Heart right ventricle (tissue), 16 donors: ENCODE results near the gene BPHL. TPM values are rescaled to one million over a fixed set of nuclear protein-coding genes. Genes with fewer than 3 reads are reported as not detected.

ENCODE experiments used
- ATAC-seq, 8 donors: fragments of 200-7000 bp; cut with Tn5 transposase; one replicate each; pipeline ENCODE4 v1.9.1; 2020; ENCODE audit warnings: mild to moderate bottlenecking in 8 of 8, moderate library complexity in 8 of 8, moderate number of reproducible peaks in 1 of 8
- DNase-seq, 2 donors: peaks; one replicate each; pipeline ENCODE4 v3.0.0-alpha.2; 2020
- H3K27ac ChIP-seq, 10 donors: fragments of 200-600 bp; sonication (generic) in 2 of 10; one replicate each; pipeline versions ENCODE4 v1.5.0 to v1.8.0; 2020 to 2022; ENCODE audit warnings: mild to moderate bottlenecking in 3 of 10
- H3K27me3 ChIP-seq, 7 donors: fragments of 200-600 bp; one replicate each; pipeline ENCODE4 v1.8.0; 2021 to 2022; ENCODE audit warnings: mild to moderate bottlenecking in 2 of 7
- H3K36me3 ChIP-seq, 9 donors: fragments of 200-600 bp; sonication (generic) in 1 of 9; one replicate each; pipeline versions ENCODE4 v1.5.0 to v1.8.0; 2020 to 2022; ENCODE audit warnings: mild to moderate bottlenecking in 2 of 9
- H3K4me1 ChIP-seq, 9 donors: fragments of 200-600 bp; sonication (generic) in 1 of 9; one replicate each; pipeline versions ENCODE4 v1.5.0 to v1.8.0; 2020 to 2022; ENCODE audit warnings: mild to moderate bottlenecking in 4 of 9
- H3K4me3 ChIP-seq, 10 donors: fragments of 200-600 bp; sonication (generic) in 2 of 10; one replicate each; pipeline versions ENCODE4 v1.5.0 to v1.8.0; 2020 to 2022; ENCODE audit warnings: mild to moderate bottlenecking in 7 of 10, moderate library complexity in 2 of 10
- H3K9me3 ChIP-seq, 11 donors: fragments of 200-600 bp in 10 of 11; sonication (generic) in 2 of 11; one replicate each; pipeline versions ENCODE4 v1.5.0 to v1.8.0; 2013 to 2022; ENCODE audit warnings: mild to moderate bottlenecking in 2 of 11, control low read depth in 1 of 11, moderate library complexity in 1 of 11
- CTCF ChIP-seq, 9 donors: fragments of 200-600 bp; sonication (generic) in 2 of 9; IDR thresholded peaks; one replicate each; pipeline versions ENCODE4 v1.5.0 to v1.8.0; 2021 to 2022; ENCODE audit warnings: antibody characterized with exemption in 9 of 9, mild to moderate bottlenecking in 5 of 9, moderate library complexity in 1 of 9
- WGBS, 2 donors: extraction: QIAGEN DNeasy Blood & Tissue Kit; methylation state at CpG; one replicate each; pipeline ENCODE4 v1.1.7; 2013; ENCODE audit warnings: inconsistent platforms in 1 of 2; 5-methylcytosine and 5-hydroxymethylcytosine counted together
- intact Hi-C, 10 donors: fragments of 100-400 bp; cut with DNase I; formaldehyde crosslinking; loops; one replicate each; pipeline versions ENCODE4 v1.11.1 to v1.14.2; 2022
- long read RNA-seq, 3 donors: library from polyadenylated mRNA; unstranded; transcript quantifications; one replicate each; pipeline ENCODE4 v2.0.0, GENCODE V29; 2020 to 2021
- polyA plus RNA-seq, 2 donors: library from polyadenylated mRNA; stranded (reverse); fragments of 200-250 nt; gene quantifications; one replicate each; pipeline ENCODE4 v1.2.3, GENCODE V29; 2013
- total RNA-seq, 10 donors: library from RNA; stranded (reverse); fragmentation: NEBNext Ultra II Directional in 3 of 10; extraction: Animal tissue kit (Norgen Biotek cat#: 25700) in 3 of 10; gene quantifications; one replicate each; pipeline versions ENCODE4 v1.2.1 to v1.2.4, GENCODE V29; 2021 to 2023
- donor health status: Arrhythmogenic right ventricular cardiomyopathy.
- donor health status: ischemic (EF 13 %, LVEDD 7.1; RV severe dilation, severe dysfunction).
- donor health status: healthy with polysubstance abuse.
- donor health status: DM: no; HTN: yes; CAD: no.
- donor health status: DM: no; HTN: no; CAD: no.
- donor health status: ischemic (EF 25% LVEDD 6.9; RV normal size, moderate dysfunction).
- donor health status: ischemic (EF 25% LVEDD 5.7; RV mildly dilated, moderate dysfunction).
- donor health status: healthy.
- donor health status: DM: yes; HTN: yes; CAD: no.
- donor health status: Ischemic cardiomyopathy.
- donor health status: ischemic (EF 35%, LVEDD 5.7; RV mildly dilated, moderate dysfunction).
- donor health status: nonischemic (EF 11% LVEDD 7.7; RV severe dilation, severe dysfunction).
- donor health status: DM: yes; HTN: yes; CAD: no.
- donor health status: PGD.
- donor health status: ischemic (EF 29% LVEDD 5.4; RV normal size, mild dysfunction).
- donor health status: nonischemic (EF 23%, LVEDD 6.1; RV moderate dilation, normal function).

Gene BPHL
- total RNA-seq (10 to 100 TPM; 14.5 to 44.4 (median 21.0) TPM), polyA plus RNA-seq (10 to 100 TPM in 1 of 2 donors, 1 to 10 TPM in 1; 5.3 to 22.6 TPM)
- long read RNA-seq, donor 1, transcript BPHL-203 (7 exons, 1,928 nt), result major isoform, 19 of 23 reads
- long read RNA-seq, donor 1, partial matches to known transcripts, result 1 of 23 reads
- long read RNA-seq, donor 1, other reads (novel, unspliced or antisense), result 3 of 23 reads
- long read RNA-seq, donor 2, transcript BPHL-203 (7 exons, 1,928 nt), result major isoform, 21 of 32 reads
- long read RNA-seq, donor 2, partial matches to known transcripts, result 3 of 32 reads
- long read RNA-seq, donor 2, other reads (novel, unspliced or antisense), result 6 of 32 reads
- long read RNA-seq, donor 3, transcript BPHL-203 (7 exons, 1,928 nt), result major isoform, 26 of 33 reads
- long read RNA-seq, donor 3, partial matches to known transcripts, result 2 of 33 reads
- long read RNA-seq, donor 3, other reads (novel, unspliced or antisense), result 5 of 33 reads

- Histone ChIP-seq H3K9me3 (no peaks in the 10 kb centered on the region), H3K27ac (peak within 1 kb of the TSS; percentile 75 to 96 (median 90)), H3K4me3 (peak within 1 kb of the TSS; percentile 63 to 96 (median 79)), H3K4me1 (peaks cover 0 to 18% (median 12%) of the 10 kb centered on the region in 9 donors), H3K27me3 (no peaks in the 10 kb centered on the region), H3K36me3 (peaks cover 0 to 25% (median 17%) of the 10 kb centered on the region in 9 donors)
- WGBS, 2 donors, result 0 to 1% methylated on average over 58 to 89 of the region's 89 CpGs
- ATAC-seq, result peak; percentile 98 to 99 (median 99)
- peak; percentile 98 to 99 for DNase-seq
- intact Hi-C loops, result loop anchor here in 3 of 10 donors (5.0 to 10.0 kb wide), 2 partner anchors 46 to 236 kb away; no protein-coding TSS in a partner anchor
- peak in 2 of 9 donors; percentile 9 to 23 for TF ChIP-seq CTCF (IDR thresholded peaks at IDR 0.05)
Observed at GRCh38 chr6:3118353-3119039, at the start of gene BPHL. Gene BPHL (plus strand): TSS chr6:3118711. CDS start chr6:3118741, 30 bp downstream.

GRCh38 chr6:3071568-3071967 is 46.9 kb upstream of the BPHL start:
- no peak for ATAC-seq
- 83 to 93% methylated on average over 2 of the region's 2 CpGs for WGBS, 2 donors
- Histone ChIP-seq H3K27ac (no peak overlapping the region), H3K27me3 (no peaks in the 10 kb centered on the region), H3K4me1 (peaks cover 7 to 73% (median 40%) of the 10 kb centered on the region in 9 donors), H3K36me3 (peaks cover 0 to 45% (median 0%) of the 10 kb centered on the region in 9 donors), H3K4me3 (no peak overlapping the region), H3K9me3 (no peaks in the 10 kb centered on the region)
- TF ChIP-seq CTCF (IDR thresholded peaks at IDR 0.05), result no peak
- intact Hi-C loops, result loop anchor here in 3 of 10 donors (5.0 kb wide), 1 partner anchor 46 kb away; the partner anchor contains the start of gene BPHL (in 3 of the 3)
- DNase-seq, result no peak

GRCh38 chr6:3072798-3073197 is 45.7 kb upstream of the BPHL start:
- Histone ChIP-seq H3K4me3 (no peak overlapping the region), H3K36me3 (peaks cover 0 to 57% (median 11%) of the 10 kb centered on the region in 9 donors), H3K27me3 (no peaks in the 10 kb centered on the region), H3K27ac (no peak overlapping the region), H3K4me1 (peaks cover 7 to 64% (median 32%) of the 10 kb centered on the region in 9 donors), H3K9me3 (no peaks in the 10 kb centered on the region)
- DNase-seq (no peak), ATAC-seq (no peak)
- TF ChIP-seq CTCF (IDR thresholded peaks at IDR 0.05), result no peak
- 75 to 78% methylated on average over 7 of the region's 7 CpGs for WGBS, 2 donors
- intact Hi-C loops, result loop anchor here in 3 of 10 donors (5.0 kb wide), 1 partner anchor 45 kb away; the partner anchor contains the start of gene BPHL (in 3 of the 3)

GRCh38 chr6:3073382-3073781 is 45.1 kb upstream of the BPHL start:
- Histone ChIP-seq H3K9me3 (peaks cover 0 to 1% (median 0%) of the 10 kb centered on the region in 11 donors), H3K4me1 (peaks cover 7 to 62% (median 32%) of the 10 kb centered on the region in 9 donors), H3K27me3 (no peaks in the 10 kb centered on the region), H3K27ac (no peak overlapping the region), H3K36me3 (peaks cover 0 to 63% (median 17%) of the 10 kb centered on the region in 9 donors), H3K4me3 (no peak overlapping the region)
- ATAC-seq, result no peak
- no peak for TF ChIP-seq CTCF (IDR thresholded peaks at IDR 0.05)
- 90 to 97% methylated on average over 11 of the region's 11 CpGs for WGBS, 2 donors
- no peak for DNase-seq
- intact Hi-C loops, result loop anchor here in 3 of 10 donors (5.0 kb wide), 1 partner anchor 44 kb away; the partner anchor contains the start of gene BPHL (in 3 of the 3)
